ENCODE measurements around the gene PXT1.

DNA sequence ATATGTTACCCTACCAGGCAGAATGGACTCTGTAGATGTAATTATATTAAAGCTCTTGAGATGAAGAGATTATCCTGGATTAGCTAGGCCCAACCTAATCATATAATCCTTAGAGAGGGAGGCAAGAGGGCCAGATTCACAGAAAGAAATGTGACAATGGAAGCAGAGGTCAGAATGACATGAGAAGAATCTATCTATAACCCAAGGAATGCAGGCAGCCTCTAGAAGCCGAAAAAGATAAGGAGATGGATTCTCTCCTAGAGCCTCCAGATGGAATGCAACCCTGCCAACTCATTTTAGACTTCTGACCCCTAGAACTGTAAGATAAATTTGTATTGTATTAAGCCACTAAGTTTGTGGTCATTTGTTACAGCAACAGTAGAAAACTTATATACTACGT is 12.3 kb downstream of the PXT1 start:
- TF ChIP-seq POLR2A (IDR thresholded peaks at IDR 0.05; ENCODE audit: low read depth, low read length) (no peak), POLR2AphosphoS5 (IDR thresholded peaks at IDR 0.05; ENCODE audit: low read depth, low read length) (no peak), TAF1 (IDR thresholded peaks at IDR 0.05; ENCODE audit: borderline replicate concordance, low read depth, low read length) (no peak)

Measured in GM12892 (cell line).